Epidermal melanocyte (primary cell): ENCODE measurements around the gene TRIM56.
A peak's percentile ranks its signal among the peaks of the same experiment; 100 is the strongest.
"Not testable (repeated sequence)": the region's sequence is repeated elsewhere in the genome, so short reads cannot be mapped to it uniquely, and the experiment has no call there.

Experiments
- DNase-seq: peaks from one replicate; pipeline ENCODE4 v3.0.0; 2011; ENCODE audit warnings: low spot score; ENCODE audit not compliant: insufficient read length

TRIM56 gene

GRCh38 chr7:101113140-101113539, 27.9 kb downstream of the TRIM56 start:
- not testable (repeated sequence) for DNase-seq

GRCh38 chr7:101113836-101114235, 28.6 kb downstream of the TRIM56 start:
- no peak for DNase-seq

DNA sequence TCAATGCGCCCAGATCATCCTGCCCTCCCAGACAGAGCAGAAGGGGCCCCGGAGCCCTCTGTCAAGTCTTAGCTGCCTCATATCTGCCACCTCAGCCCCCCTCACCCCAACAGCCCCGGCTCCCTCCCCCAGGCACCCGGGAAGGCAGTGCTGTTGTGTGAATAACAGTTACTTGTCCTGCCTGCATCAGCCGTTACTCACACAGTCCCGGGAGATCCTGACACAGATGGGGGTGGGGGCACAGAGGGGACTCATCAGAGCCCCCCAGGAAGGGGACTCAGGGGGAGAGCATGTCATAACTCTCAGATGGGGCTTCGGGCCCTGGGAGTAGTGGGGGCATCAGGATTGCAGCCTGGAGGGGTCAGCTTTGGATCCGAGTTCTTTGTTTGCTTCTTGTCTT, 29.2 kb downstream of the TRIM56 start:
- no peak for DNase-seq

DNA sequence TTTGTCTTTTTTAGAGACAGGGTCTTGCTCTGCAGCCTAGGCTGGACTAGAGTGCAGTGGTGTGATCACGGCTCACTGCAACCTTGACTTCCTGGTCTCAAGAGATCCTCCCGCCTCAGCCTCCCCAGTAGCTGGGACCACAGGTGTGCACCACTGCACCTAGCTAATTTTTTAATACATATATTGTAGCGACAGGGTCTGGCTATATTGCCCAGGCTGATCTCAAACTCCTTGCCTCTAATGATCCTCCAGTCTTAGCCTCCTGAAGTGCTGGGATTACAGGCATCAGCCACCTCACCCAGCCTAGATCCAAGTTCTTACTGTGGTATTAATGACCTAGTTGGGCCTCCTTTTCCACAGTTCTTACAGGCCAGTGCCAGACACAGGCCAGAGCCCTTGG, 29.9 kb downstream of the TRIM56 start:
- DNase-seq = no peak

GRCh38 chr7:101116898-101117297, 31.6 kb downstream of the TRIM56 start:
- DNase-seq = no peak

- no peak for DNase-seq
Observed at GRCh38 chr7:101118856-101119255, 33.6 kb downstream of the TRIM56 start.

GRCh38 chr7:101119876-101120275, 34.6 kb downstream of the TRIM56 start:
- no peak for DNase-seq

DNA sequence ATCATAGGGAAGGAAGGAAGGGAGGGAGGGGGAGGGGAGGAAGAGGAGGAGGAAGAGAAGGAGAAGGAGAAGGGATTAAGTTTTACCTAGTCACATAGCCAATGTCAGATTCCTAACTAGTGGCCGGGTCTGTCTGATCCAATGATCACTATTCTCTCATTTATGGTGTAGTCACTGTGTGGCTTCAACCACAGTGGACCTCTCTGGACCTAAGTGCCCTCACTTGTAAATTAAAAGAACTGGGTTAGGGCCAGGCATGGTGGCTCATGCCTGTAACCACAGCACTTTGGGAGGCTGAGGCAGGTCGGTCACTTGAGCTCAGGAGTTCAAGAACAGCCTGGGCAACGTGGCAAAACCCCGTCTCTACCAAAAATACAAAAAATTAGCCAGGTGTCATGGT, 35.0 kb downstream of the TRIM56 start:
- no peak for DNase-seq

DNA sequence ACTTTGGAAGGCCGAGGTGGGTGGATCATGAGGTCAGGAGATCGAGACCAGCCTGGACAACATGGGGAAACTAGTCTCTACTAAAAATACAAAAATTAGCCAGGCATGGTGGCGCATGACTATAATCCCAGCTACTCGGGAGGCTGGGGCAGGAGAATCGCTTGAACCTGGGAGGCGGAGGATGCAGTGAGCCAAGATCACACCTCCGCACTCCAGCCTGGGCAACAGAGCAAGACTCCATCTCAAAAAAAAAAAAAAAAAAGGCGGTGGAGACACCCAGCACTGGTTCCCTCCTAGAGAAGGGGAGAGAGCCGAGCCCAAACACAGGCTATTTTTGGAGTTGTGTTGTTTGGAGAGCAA, 36.3 kb downstream of the TRIM56 start:
- not testable (repeated sequence) for DNase-seq

DNA sequence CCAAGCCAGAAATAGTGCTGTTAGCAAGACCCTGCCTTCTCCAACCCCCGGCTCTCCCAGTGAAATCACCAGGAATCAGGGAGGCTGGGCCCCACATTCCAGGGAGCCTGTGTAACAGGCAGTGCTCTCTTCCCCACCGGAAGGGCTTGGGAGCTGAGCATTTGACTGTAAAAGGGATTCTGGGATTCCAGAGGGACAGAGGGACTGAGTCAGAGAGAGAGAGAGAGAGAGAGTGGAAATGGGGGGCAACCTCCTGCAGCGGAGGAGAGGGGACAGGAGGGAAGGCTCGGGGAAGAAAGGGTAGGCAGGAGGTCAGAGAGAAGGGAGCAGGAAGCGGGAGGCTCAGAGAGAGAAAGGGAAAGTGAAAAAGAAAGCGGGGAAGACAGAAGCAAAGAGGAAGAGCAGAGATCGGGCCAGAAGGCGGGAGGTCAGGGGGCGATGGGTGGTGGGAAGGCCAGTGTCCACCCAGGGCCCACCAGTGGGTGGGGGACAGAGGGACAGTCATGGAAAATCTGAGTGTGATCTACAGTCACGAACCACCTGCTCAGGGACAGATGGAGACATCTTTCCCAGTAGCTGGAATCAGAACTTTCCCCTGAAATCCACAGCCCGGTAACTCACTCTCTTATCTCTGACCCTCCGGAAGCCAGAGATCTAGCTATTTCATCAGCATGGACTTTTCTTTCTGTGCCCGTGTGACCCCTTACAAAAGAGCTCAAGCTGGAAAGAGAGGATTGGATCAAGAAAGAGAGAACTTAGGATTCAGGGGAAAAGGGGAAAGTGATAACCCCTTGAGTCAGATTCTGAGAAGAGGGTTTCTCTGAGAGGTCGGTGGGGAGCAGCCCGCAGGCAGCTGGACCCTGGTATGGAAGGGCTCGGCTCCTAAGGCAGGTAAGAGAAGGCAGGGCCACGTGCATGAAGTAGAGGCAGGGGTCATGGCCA, 37.0 kb downstream of the TRIM56 start:
- peak; percentile 57 for DNase-seq

GRCh38 chr7:101122933-101123702, 37.8 kb downstream of the TRIM56 start:
- DNase-seq = no peak

- DNase-seq = no peak
Observed at GRCh38 chr7:101123703-101124068, 38.4 kb downstream of the TRIM56 start.

DNA sequence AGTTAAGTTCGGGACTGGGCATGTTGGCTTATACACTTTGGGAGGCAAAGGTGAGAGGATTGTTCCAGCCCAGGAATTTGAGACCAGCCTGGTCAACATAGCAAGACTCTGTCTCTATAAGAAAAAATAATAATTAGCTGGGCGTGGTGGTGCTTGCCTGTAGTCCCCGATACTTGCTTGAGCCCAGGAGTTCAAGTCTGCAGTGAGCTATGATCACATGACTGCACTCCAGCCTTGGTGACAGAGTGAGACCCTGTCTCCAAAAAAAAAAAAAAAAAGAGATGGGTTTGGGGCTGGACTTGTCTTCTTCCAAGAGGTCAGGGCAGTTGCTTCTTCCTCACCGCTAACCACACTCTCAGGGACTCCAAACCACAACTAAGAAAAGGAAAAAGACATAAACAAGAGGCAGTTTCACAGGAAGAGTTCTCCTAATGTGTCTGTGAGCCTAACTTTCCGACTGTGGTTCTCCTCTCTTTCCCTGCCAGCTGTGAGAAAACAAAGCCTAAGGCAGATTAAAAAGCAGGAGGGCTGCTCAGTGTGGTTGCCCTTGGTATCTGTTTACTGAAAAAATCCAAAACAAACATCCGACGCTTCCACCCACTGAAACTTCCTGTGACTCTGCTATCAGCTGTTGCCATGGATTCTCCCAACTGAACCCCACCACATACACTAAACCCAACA, 39.2 kb downstream of the TRIM56 start:
- peak; percentile 76 for DNase-seq

DNA sequence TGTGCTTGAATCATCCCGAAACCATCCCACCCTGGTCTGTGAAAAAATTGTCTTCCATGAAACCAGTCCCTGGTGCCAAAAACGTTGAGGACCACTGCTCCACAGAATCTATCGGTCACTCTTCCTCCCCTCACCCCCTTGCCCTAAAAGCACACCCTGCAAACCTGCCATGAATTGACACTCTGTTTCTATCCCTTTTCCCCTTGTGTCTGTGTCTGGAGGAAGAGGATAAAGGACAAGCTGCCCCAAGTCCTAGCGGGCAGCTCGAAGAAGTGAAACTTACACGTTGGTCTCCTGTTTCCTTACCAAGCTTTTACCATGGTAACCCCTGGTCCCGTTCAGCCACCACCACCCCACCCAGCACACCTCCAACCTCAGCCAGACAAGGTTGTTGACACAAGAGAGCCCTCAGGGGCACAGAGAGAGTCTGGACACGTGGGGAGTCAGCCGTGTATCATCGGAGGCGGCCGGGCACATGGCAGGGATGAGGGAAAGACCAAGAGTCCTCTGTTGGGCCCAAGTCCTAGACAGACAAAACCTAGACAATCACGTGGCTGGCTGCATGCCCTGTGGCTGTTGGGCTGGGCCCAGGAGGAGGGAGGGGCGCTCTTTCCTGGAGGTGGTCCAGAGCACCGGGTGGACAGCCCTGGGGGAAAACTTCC, 40.8 kb downstream of the TRIM56 start:
- no peak for DNase-seq

- peak; percentile 89 for DNase-seq
Observed at GRCh38 chr7:101126651-101127459, 41.6 kb downstream of the TRIM56 start, which contains the start of gene SERPINE1. Gene SERPINE1 (plus strand): TSS chr7:101127104. CDS start chr7:101128394, 1,290 bp downstream.

DNA sequence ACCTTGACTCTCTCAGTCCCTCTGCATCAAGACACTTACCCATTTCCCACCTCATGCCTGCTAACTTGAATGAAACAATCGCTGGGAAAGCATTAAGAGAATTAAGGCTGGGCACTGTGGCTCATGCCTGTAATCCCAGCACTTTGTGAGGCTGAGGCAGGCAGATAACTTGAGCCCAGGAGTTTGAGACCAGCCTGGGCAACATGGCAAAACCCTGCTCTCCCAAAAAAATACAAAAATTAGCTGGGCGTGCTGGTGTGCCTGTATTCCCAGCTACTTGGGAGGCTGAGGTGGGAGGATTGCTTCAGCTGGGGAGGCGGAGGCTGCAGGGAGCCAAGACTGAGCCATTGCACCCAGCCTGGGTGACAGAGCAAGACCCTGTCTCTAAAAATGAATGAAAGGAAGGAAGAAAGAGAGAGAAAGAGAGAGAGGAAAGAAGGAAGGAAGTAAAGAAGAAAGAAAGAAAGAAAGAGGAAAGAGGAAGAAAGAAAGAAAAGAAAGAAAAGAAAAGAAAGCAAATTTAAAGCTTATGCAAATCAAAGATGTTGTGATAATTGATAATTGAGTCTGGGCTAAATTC, 42.3 kb downstream of the TRIM56 start:
- no peak for DNase-seq

DNA sequence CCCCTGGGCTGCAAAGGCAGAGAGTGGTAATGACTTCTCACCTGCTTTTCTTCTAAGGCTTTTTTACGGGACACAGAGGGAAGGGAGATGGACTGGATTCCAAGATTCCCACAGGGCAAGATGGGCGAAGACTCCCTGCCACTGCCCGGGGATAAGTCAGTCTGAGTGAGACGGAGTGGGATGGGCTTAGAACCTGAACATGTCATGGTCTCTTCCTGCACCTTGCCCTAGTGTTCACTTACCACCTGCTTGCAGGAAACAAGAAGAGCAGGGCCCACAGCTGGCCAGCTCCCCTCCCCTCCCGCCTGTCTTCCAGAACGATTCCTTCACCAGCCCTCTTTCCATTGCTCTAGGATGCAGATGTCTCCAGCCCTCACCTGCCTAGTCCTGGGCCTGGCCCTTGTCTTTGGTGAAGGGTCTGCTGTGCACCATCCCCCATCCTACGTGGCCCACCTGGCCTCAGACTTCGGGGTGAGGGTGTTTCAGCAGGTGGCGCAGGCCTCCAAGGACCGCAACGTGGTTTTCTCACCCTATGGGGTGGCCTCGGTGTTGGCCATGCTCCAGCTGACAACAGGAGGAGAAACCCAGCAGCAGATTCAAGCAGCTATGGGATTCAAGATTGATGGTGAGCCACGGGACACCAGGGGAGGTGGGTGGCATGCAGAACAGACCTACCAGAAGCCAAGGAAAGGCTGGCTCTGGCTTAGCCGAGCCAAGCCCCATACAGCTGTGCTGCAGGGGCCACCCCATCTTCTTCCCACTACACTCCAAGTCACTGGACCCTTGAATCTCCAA, 43.0 kb downstream of the TRIM56 start:
- no peak for DNase-seq

DNA sequence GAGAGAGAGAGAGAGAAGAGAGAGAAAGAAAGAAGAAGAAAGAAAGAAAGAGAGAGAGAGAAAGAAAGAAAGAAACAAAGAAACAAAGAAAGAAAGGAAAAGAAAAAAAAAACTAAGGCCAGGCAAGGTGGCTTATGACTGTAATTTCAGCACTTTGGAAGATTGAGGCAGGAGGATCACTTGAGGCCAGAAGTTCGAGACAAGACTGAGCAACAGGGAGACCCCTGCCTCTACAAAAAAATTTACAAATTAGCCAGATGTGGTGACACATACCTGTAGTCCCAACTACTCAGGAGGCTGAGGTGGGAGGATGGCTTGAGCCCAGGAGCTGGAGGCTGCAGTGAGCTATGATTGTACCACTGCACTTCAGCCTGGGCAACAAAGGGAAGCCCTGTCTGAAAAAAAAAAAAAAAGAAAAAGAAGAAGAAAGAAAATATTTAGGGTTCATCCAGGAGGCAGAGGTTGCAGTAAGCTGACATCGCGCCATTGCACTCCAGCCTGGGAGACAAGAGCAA, 44.4 kb downstream of the TRIM56 start:
- DNase-seq = no peak
